Jurkat, Clone E6-1 (cell line): ENCODE measurements around the gene DNAJB13.

Source experiments
- DNase-seq: peaks from one replicate; pipeline ENCODE4 v3.0.0-alpha.2; 2011; ENCODE audit warnings: low read depth, low spot score
- H3K4me3 ChIP-seq: 2 replicates; pipeline ENCODE4 v1.5.1; 2011; ENCODE audit warnings: mild to moderate bottlenecking, low read length, control low read depth, moderate library complexity

DNAJB13 gene

GRCh38 chr11:73946798-73947458 is 3.9 kb upstream of the DNAJB13 start:
- DNase-seq, result no peak
- H3K4me3 ChIP-seq, result no peak overlapping the region

GRCh38 chr11:73949246-73949645 is 1.6 kb upstream of the DNAJB13 start:
- DNase-seq, result no peak
- H3K4me3 ChIP-seq, result no peak overlapping the region

GRCh38 chr11:73949912-73950311 is 914 bp upstream of the DNAJB13 start:
- DNase-seq, result no peak
- no peak overlapping the region for H3K4me3 ChIP-seq

GRCh38 chr11:73951797-73952196 is 971 bp downstream of the DNAJB13 start:
- no peak for DNase-seq
- H3K4me3 ChIP-seq, result no peak overlapping the region

- no peak overlapping the region for H3K4me3 ChIP-seq
- no peak for DNase-seq
Observed at GRCh38 chr11:73956876-73957653, 6.2 kb downstream of the DNAJB13 start.

GRCh38 chr11:73957654-73958361 is 7.0 kb downstream of the DNAJB13 start:
- DNase-seq, result no peak
- no peak overlapping the region for H3K4me3 ChIP-seq

- DNase-seq, result no peak
- no peak overlapping the region for H3K4me3 ChIP-seq
Observed at GRCh38 chr11:73958521-73959141, 7.8 kb downstream of the DNAJB13 start.

- H3K4me3 ChIP-seq, result no peak overlapping the region
- DNase-seq, result no peak
Observed at GRCh38 chr11:73961321-73961720, 10.5 kb downstream of the DNAJB13 start.

GRCh38 chr11:73962101-73962705 is 11.4 kb downstream of the DNAJB13 start:
- no peak overlapping the region for H3K4me3 ChIP-seq
- no peak for DNase-seq

- no peak for DNase-seq
- no peak overlapping the region for H3K4me3 ChIP-seq
Observed at GRCh38 chr11:73963861-73964260, 13.0 kb downstream of the DNAJB13 start.

- DNase-seq, result no peak
- H3K4me3 ChIP-seq, result no peak overlapping the region
Observed at GRCh38 chr11:73965076-73965763, 14.4 kb downstream of the DNAJB13 start.

- no peak for DNase-seq
- no peak overlapping the region for H3K4me3 ChIP-seq
Observed at GRCh38 chr11:73965764-73966121, 14.9 kb downstream of the DNAJB13 start.

GRCh38 chr11:73968356-73968966 is 17.6 kb downstream of the DNAJB13 start:
- H3K4me3 ChIP-seq, result no peak overlapping the region

GRCh38 chr11:73969091-73969490 is 18.3 kb downstream of the DNAJB13 start:
- H3K4me3 ChIP-seq, result no peak overlapping the region
- no peak for DNase-seq

More at GRCh38 chr11:73968356-73968966, 17.6 kb downstream of the DNAJB13 start:
- no peak for DNase-seq

- H3K4me3 ChIP-seq, result no peak overlapping the region
- DNase-seq, result peak; percentile 69
Observed at GRCh38 chr11:73969991-73970800, 19.4 kb downstream of the DNAJB13 start.

GRCh38 chr11:73971175-73971719 is 20.4 kb downstream of the DNAJB13 start:
- H3K4me3 ChIP-seq, result no peak overlapping the region
- no peak for DNase-seq

- no peak for DNase-seq
- no peak overlapping the region for H3K4me3 ChIP-seq
Observed at GRCh38 chr11:73972187-73972586, 21.4 kb downstream of the DNAJB13 start.
